ENCODE measurements around the gene TLE4.
"Not testable (repeated sequence)": the region's sequence is repeated elsewhere in the genome, so short reads cannot be mapped to it uniquely, and the experiment has no call there.

The TLE4 gene

GRCh38 chr9:79604149-79604548, 32.4 kb downstream of the TLE4 start:
- no peak for DNase-seq (ENCODE audit: low spot score)

GRCh38 chr9:79604921-79605562, 33.3 kb downstream of the TLE4 start:
- DNase-seq (ENCODE audit: low spot score), result no peak

- not testable (repeated sequence) for DNase-seq (ENCODE audit: low spot score)
Observed at GRCh38 chr9:79606529-79606928, 34.8 kb downstream of the TLE4 start.

GRCh38 chr9:79609468-79610018, 37.8 kb downstream of the TLE4 start:
- DNase-seq (ENCODE audit: low spot score), result no peak

GRCh38 chr9:79610019-79610631, 38.4 kb downstream of the TLE4 start:
- no peak for DNase-seq (ENCODE audit: low spot score)

GRCh38 chr9:79610791-79611614, 39.2 kb downstream of the TLE4 start:
- DNase-seq (ENCODE audit: low spot score), result no peak

- DNase-seq (ENCODE audit: low spot score), result no peak
Observed at GRCh38 chr9:79613145-79613544, 41.4 kb downstream of the TLE4 start.

- no peak for DNase-seq (ENCODE audit: low spot score)
Observed at GRCh38 chr9:79615038-79615437, 43.3 kb downstream of the TLE4 start.

GRCh38 chr9:79616013-79616412, 44.2 kb downstream of the TLE4 start:
- DNase-seq (ENCODE audit: low spot score), result no peak

GRCh38 chr9:79616971-79617370, 45.2 kb downstream of the TLE4 start:
- no peak for DNase-seq (ENCODE audit: low spot score)

GRCh38 chr9:79617395-79617794, 45.6 kb downstream of the TLE4 start:
- no peak for DNase-seq (ENCODE audit: low spot score)

- DNase-seq (ENCODE audit: low spot score), result no peak
Observed at GRCh38 chr9:79619930-79620329, 48.2 kb downstream of the TLE4 start.

- no peak for DNase-seq (ENCODE audit: low spot score)
Observed at GRCh38 chr9:79621916-79622575, 50.3 kb downstream of the TLE4 start.

- DNase-seq (ENCODE audit: low spot score), result peak; percentile 62
Observed at GRCh38 chr9:79623799-79624721, 52.3 kb downstream of the TLE4 start.

- DNase-seq (ENCODE audit: low spot score), result no peak
Observed at GRCh38 chr9:79629721-79630120, 58.0 kb downstream of the TLE4 start.

GRCh38 chr9:79630521-79631403, 59.0 kb downstream of the TLE4 start:
- no peak for DNase-seq (ENCODE audit: low spot score)

GRCh38 chr9:79632060-79632459, 60.3 kb downstream of the TLE4 start:
- no peak for DNase-seq (ENCODE audit: low spot score)

GRCh38 chr9:79632705-79633104, 60.9 kb downstream of the TLE4 start:
- no peak for DNase-seq (ENCODE audit: low spot score)

GRCh38 chr9:79633558-79633957, 61.8 kb downstream of the TLE4 start:
- DNase-seq (ENCODE audit: low spot score), result no peak

All from kidney capillary endothelial cell (primary cell).